Lower leg skin (tissue), 4 donors: ENCODE data around the gene EBF4. TPM values are rescaled to one million over a fixed set of nuclear protein-coding genes. Genes with fewer than 3 reads are reported as not detected.

Experiments used
- DNase-seq, 2 donors: peaks; one replicate each; pipeline ENCODE4 v3.0.0-alpha.2; 2019; ENCODE audit warnings: low spot score in 2 of 2
- H3K4me3 ChIP-seq: fragments of 200-600 bp; sonication (generic); 2 replicates; pipeline ENCODE4 v1.5.1; 2017; ENCODE audit warnings: mild to moderate bottlenecking, low read depth; ENCODE audit not compliant: poor library complexity, severe bottlenecking
- CTCF ChIP-seq, 3 donors: fragments of 450-650 bp; IDR thresholded peaks; one replicate each; pipeline ENCODE4 v1.5.1; 2016; ENCODE audit warnings: antibody characterized with exemption in 3 of 3, mild to moderate bottlenecking in 3 of 3, moderate library complexity in 2 of 3
- POLR2A ChIP-seq, 2 donors: fragments of 450-650 bp; IDR thresholded peaks; one replicate each; pipeline ENCODE4 v1.6.1; 2016 to 2017; ENCODE audit warnings: antibody characterized with exemption in 2 of 2, mild to moderate bottlenecking in 1 of 2, moderate library complexity in 1 of 2
- WGBS, 2 donors: methylation state at CpG; one replicate each; pipeline ENCODE4 v1.1.5; 2018; 5-methylcytosine and 5-hydroxymethylcytosine counted together
- intact Hi-C: fragments of 100-400 bp; cut with DNase I; formaldehyde crosslinking; loops from one replicate; pipeline ENCODE4 v1.15.0; 2023; ENCODE audit warnings: low total_unique reads
- total RNA-seq, 4 donors: library from RNA; depleted of rRNA; stranded (reverse); fragments of >200 nt; gene quantifications; one replicate each; pipeline ENCODE4 v1.1.0, GENCODE V29; 2016

EBF4 gene
- total RNA-seq, 4 donors from 2014 or later = 5.0 to 9.9 (median 7.7) TPM

GRCh38 chr20:2653556-2654383, 38.8 kb upstream of the EBF4 start:
- intact Hi-C loops = no loop called here
- 34 to 37% methylated on average over 24 of the region's 24 CpGs for WGBS, 2 donors
- DNase-seq = peak in 1 of 2 donors; percentile 82
- no peak for TF ChIP-seq CTCF (IDR thresholded peaks at IDR 0.05)
- no peak for TF ChIP-seq POLR2A (IDR thresholded peaks at IDR 0.05)
- H3K4me3 ChIP-seq = peak overlapping the region; percentile 60

- H3K4me3 ChIP-seq = no peak overlapping the region
- 87% methylated on average over 9 of the region's 9 CpGs for WGBS, 2 donors
- no peak for TF ChIP-seq CTCF (IDR thresholded peaks at IDR 0.05)
- TF ChIP-seq POLR2A (IDR thresholded peaks at IDR 0.05) = no peak
- DNase-seq = peak in 1 of 2 donors; percentile 26
- intact Hi-C loops = no loop called here
Observed at GRCh38 chr20:2654384-2654822, 38.2 kb upstream of the EBF4 start.

- DNase-seq = no peak
- TF ChIP-seq POLR2A (IDR thresholded peaks at IDR 0.05) (no peak), CTCF (IDR thresholded peaks at IDR 0.05) (no peak)
- H3K4me3 ChIP-seq = no peak overlapping the region
- WGBS, 2 donors = 88 to 89% methylated on average over 3 of the region's 3 CpGs
- intact Hi-C loops = no loop called here
Observed at GRCh38 chr20:2654831-2655230, 37.7 kb upstream of the EBF4 start.

GRCh38 chr20:2655331-2656116, 37.1 kb upstream of the EBF4 start:
- no peak overlapping the region for H3K4me3 ChIP-seq
- TF ChIP-seq CTCF (IDR thresholded peaks at IDR 0.05) = no peak
- no peak for TF ChIP-seq POLR2A (IDR thresholded peaks at IDR 0.05)
- peak in 1 of 2 donors; percentile 56 for DNase-seq
- 91 to 94% methylated on average over 17 of the region's 17 CpGs for WGBS, 2 donors
- intact Hi-C loops = no loop called here

GRCh38 chr20:2656471-2657117, 36.0 kb upstream of the EBF4 start:
- H3K4me3 ChIP-seq = no peak overlapping the region
- 84 to 94% methylated on average over 12 of the region's 12 CpGs for WGBS, 2 donors
- no peak for DNase-seq
- no peak for TF ChIP-seq POLR2A (IDR thresholded peaks at IDR 0.05)
- no peak for TF ChIP-seq CTCF (IDR thresholded peaks at IDR 0.05)
- intact Hi-C loops = no loop called here
